H1 (cell line): ENCODE results near the gene SLX9. TPM values are rescaled to one million over a fixed set of nuclear protein-coding genes. Genes with fewer than 3 reads are reported as not detected.

Experiments used
- CTCF ChIA-PET: fragments of 300-600 bp; sonication (Branson Sonifier 250); formaldehyde crosslinking; loops from one replicate; lab custom pipeline; 2021; ENCODE audit not compliant: partially characterized antibody; lab: Charles Lee
- POLR2A ChIA-PET: fragments of 300-600 bp; sonication (Branson Sonifier 250); formaldehyde crosslinking; loops from one replicate; lab custom pipeline; 2021; ENCODE audit warnings: inconsistent platforms; ENCODE audit not compliant: partially characterized antibody; lab: Charles Lee
- DNase-seq, 2 experiments: peaks; one replicate each; pipeline versions ENCODE4 v3.0.0 to v3.0.0-alpha.2; 2010 to 2022; ENCODE audit warnings: low spot score in 2 of 2, low read depth in 1 of 2, mixed read lengths in 1 of 2
- FAIRE-seq: peaks from 2 replicates; lab custom pipeline; 2011; peaks lifted over from hg19 to GRCh38; lab: Jason Lieb, UNC
- H2AFZ ChIP-seq: 2 replicates; pipeline ENCODE4 v1.8.1; 2012; ENCODE audit warnings: low read length, inconsistent platforms
- H2AK5ac ChIP-seq: 2 replicates; pipeline ENCODE4 v1.6.1; 2013; ENCODE audit warnings: low read depth, low read length
- H2BK120ac ChIP-seq: replicated peaks from 2 replicates; pipeline ENCODE3; 2013; ENCODE audit warnings: low read depth, low read length, inconsistent platforms
- H2BK12ac ChIP-seq: 2 replicates; pipeline ENCODE4 v1.6.1; 2013; ENCODE audit warnings: low read depth, low read length
- H2BK15ac ChIP-seq: 2 replicates; pipeline ENCODE4 v1.6.1; 2013; ENCODE audit warnings: low read length
- H2BK20ac ChIP-seq: 2 replicates; pipeline ENCODE4 v1.6.1; 2013; ENCODE audit warnings: low read length
- H2BK5ac ChIP-seq: 2 replicates; pipeline ENCODE4 v1.6.1; 2013; ENCODE audit warnings: low read depth, low read length
- H3K14ac ChIP-seq: 2 replicates; pipeline ENCODE4 v1.6.1; 2013; ENCODE audit warnings: inconsistent platforms; ENCODE audit not compliant: insufficient read length
- H3K18ac ChIP-seq: 2 replicates; pipeline ENCODE4 v1.6.1; 2013; ENCODE audit warnings: low read length; ENCODE audit errors: extremely low read depth
- H3K23ac ChIP-seq: 2 replicates; pipeline ENCODE4 v1.6.1; 2013; ENCODE audit warnings: inconsistent platforms; ENCODE audit not compliant: insufficient read length
- H3K23me2 ChIP-seq: 2 replicates; pipeline ENCODE4 v1.6.1; 2013; ENCODE audit warnings: low read depth, low read length
- H3K27ac ChIP-seq: 2 replicates; pipeline ENCODE4 v1.6.1; 2011; ENCODE audit warnings: low read depth, low read length, inconsistent platforms
- H3K27me3 ChIP-seq, 4 experiments: replicated peaks in 1 of 4; 1 replicate in 1 of 4; 2 replicates in 3 of 4; pipeline versions ENCODE4 v1.6.1 to v1.8.1; 2011 to 2013; ENCODE audit warnings: low read length in 3 of 4, mild to moderate bottlenecking in 3 of 4, inconsistent platforms in 2 of 4, mixed read lengths in 2 of 4, moderate library complexity in 1 of 4; ENCODE audit not compliant: control insufficient read depth in 3 of 4, insufficient read depth in 3 of 4; ENCODE audit errors: extremely low read depth in 1 of 4
- H3K36me3 ChIP-seq, 4 experiments: 2 replicates each; pipeline versions ENCODE4 v1.6.1 to v1.8.1; 2011 to 2013; ENCODE audit warnings: mild to moderate bottlenecking in 4 of 4, low read length in 3 of 4, moderate library complexity in 2 of 4, control low read depth in 1 of 4, inconsistent platforms in 1 of 4; ENCODE audit not compliant: insufficient read depth in 4 of 4, control insufficient read depth in 2 of 4
- H3K4ac ChIP-seq: replicated peaks from 2 replicates; pipeline ENCODE3; 2013; ENCODE audit warnings: low read length, low read depth, mixed read lengths, inconsistent platforms; ENCODE audit not compliant: insufficient read length
- H3K4me1 ChIP-seq, 4 experiments: replicated peaks in 1 of 4; 1 replicate in 1 of 4; 2 replicates in 3 of 4; pipeline versions ENCODE4 v1.6.1 to v1.8.1; 2011 to 2013; ENCODE audit warnings: low read length in 3 of 4, inconsistent platforms in 2 of 4, mixed read lengths in 1 of 4; ENCODE audit not compliant: insufficient read depth in 4 of 4, control insufficient read depth in 3 of 4
- H3K4me2 ChIP-seq, 2 experiments: 2 replicates each; pipeline versions ENCODE4 v1.6.1 to v1.8.1; 2011 to 2013; ENCODE audit warnings: low read depth in 2 of 2, low read length in 2 of 2, control low read depth in 1 of 2, inconsistent platforms in 1 of 2, mild to moderate bottlenecking in 1 of 2; ENCODE audit not compliant: insufficient read depth in 1 of 2
- H3K4me3 ChIP-seq, 4 experiments: fragments of 200-600, 300-600 bp in 1 of 4; sonication (generic), shearing (Covaris generic), sonication (Bioruptor Twin) in 1 of 4; 2 replicates each; pipeline versions ENCODE4 v1.5.1 to v1.8.1; 2011 to 2016; ENCODE audit warnings: low read length in 4 of 4, low read depth in 3 of 4, control low read depth in 2 of 4, inconsistent platforms in 2 of 4, mild to moderate bottlenecking in 2 of 4, mixed read lengths in 1 of 4, moderate library complexity in 1 of 4; ENCODE audit not compliant: insufficient read depth in 2 of 4; ENCODE audit errors: extremely low read depth in 1 of 4
- H3K56ac ChIP-seq: replicated peaks from 2 replicates; pipeline ENCODE3; 2013; ENCODE audit warnings: low read depth, mild to moderate bottlenecking, mixed read lengths, low read length, inconsistent platforms; ENCODE audit not compliant: insufficient read length
- H3K79me1 ChIP-seq: 2 replicates; pipeline ENCODE4 v1.6.1; 2013; ENCODE audit warnings: low read depth, low read length, control low read depth
- H3K79me2 ChIP-seq, 2 experiments: 2 replicates each; pipeline versions ENCODE4 v1.6.1 to v1.8.1; 2012 to 2013; ENCODE audit warnings: low read length in 2 of 2, mild to moderate bottlenecking in 2 of 2, inconsistent platforms in 1 of 2; ENCODE audit not compliant: insufficient read depth in 2 of 2, control insufficient read depth in 1 of 2
- H3K9ac ChIP-seq, 4 experiments: replicated peaks in 1 of 4; 1 replicate in 1 of 4; 2 replicates in 3 of 4; pipeline versions ENCODE4 v1.6.1 to v1.8.1; 2011 to 2013; ENCODE audit warnings: low read depth in 3 of 4, low read length in 3 of 4, control low read depth in 2 of 4, mild to moderate bottlenecking in 2 of 4, moderate library complexity in 2 of 4, inconsistent platforms in 1 of 4; ENCODE audit errors: extremely low read depth in 1 of 4
- H3K9me3 ChIP-seq, 2 experiments: 2 replicates each; pipeline versions ENCODE4 v1.6.1 to v1.8.1; 2012 to 2013; ENCODE audit warnings: mild to moderate bottlenecking in 2 of 2, moderate library complexity in 2 of 2, control low read depth in 1 of 2, inconsistent platforms in 1 of 2, low read depth in 1 of 2, low read length in 1 of 2, mixed read lengths in 1 of 2; ENCODE audit not compliant: insufficient read depth in 2 of 2
- H4K20me1 ChIP-seq, 2 experiments: replicated peaks in 1 of 2; 2 replicates each; pipeline versions ENCODE3 to v1.8.1; 2011 to 2013; ENCODE audit warnings: inconsistent platforms in 2 of 2, low read length in 2 of 2, mild to moderate bottlenecking in 1 of 2; ENCODE audit not compliant: insufficient read depth in 2 of 2, control insufficient read depth in 1 of 2
- H4K5ac ChIP-seq: 2 replicates; pipeline ENCODE4 v1.6.1; 2013; ENCODE audit warnings: low read length, low read depth, mixed read lengths, inconsistent platforms; ENCODE audit not compliant: insufficient read length
- H4K8ac ChIP-seq: 2 replicates; pipeline ENCODE4 v1.8.0; 2013; ENCODE audit warnings: mild to moderate bottlenecking, moderate library complexity, low read length, inconsistent platforms; ENCODE audit not compliant: insufficient read depth; ENCODE audit errors: extremely low read depth
- H4K91ac ChIP-seq: replicated peaks from 2 replicates; pipeline ENCODE3; 2013; ENCODE audit warnings: low read length, mixed read lengths, inconsistent platforms; ENCODE audit not compliant: insufficient read length
- BCL11A ChIP-seq, 2 experiments: IDR thresholded peaks; one replicate each; pipeline ENCODE4 v1.6.1; 2011; ENCODE audit warnings: low read depth in 2 of 2, low read length in 2 of 2, mild to moderate bottlenecking in 2 of 2
- E2F6 ChIP-seq: IDR thresholded peaks from 2 replicates; pipeline ENCODE4 v1.6.1; 2012; ENCODE audit warnings: inconsistent platforms
- KDM4A ChIP-seq: IDR thresholded peaks from one replicate; pipeline ENCODE4 v1.7.1; 2012; ENCODE audit warnings: low read depth, mild to moderate bottlenecking, moderate library complexity, low read length, inconsistent platforms; ENCODE audit not compliant: severe bottlenecking
- MAX ChIP-seq: IDR thresholded peaks from 2 replicates; pipeline ENCODE4 v1.6.1; 2012; ENCODE audit warnings: inconsistent platforms
- RNF2 ChIP-seq: fragments of 200-900, 300-1000 bp; sonication (generic); IDR thresholded peaks from 2 replicates; pipeline ENCODE4 v1.7.1; 2016; ENCODE audit warnings: borderline replicate concordance, low read depth, mild to moderate bottlenecking, antibody characterized with exemption, low read length; ENCODE audit not compliant: poor library complexity, severe bottlenecking; ENCODE audit errors: missing control alignments
- SAP30 ChIP-seq: fragments of 300-600 bp; sonication (generic); IDR thresholded peaks from 2 replicates; pipeline ENCODE4 v1.7.1; 2012; ENCODE audit warnings: low read length, moderate library complexity, mild to moderate bottlenecking, inconsistent platforms; ENCODE audit not compliant: insufficient read depth, insufficient replicate concordance
- SUZ12 ChIP-seq: fragments of 200-600 bp; sonication (generic); IDR thresholded peaks from 2 replicates; pipeline ENCODE4 v1.6.1; 2012; ENCODE audit warnings: mild to moderate bottlenecking, inconsistent platforms, low read length, moderate library complexity, mixed read lengths
- TAF1 ChIP-seq: IDR thresholded peaks from 2 replicates; pipeline ENCODE4 v1.6.1; 2011; ENCODE audit warnings: mild to moderate bottlenecking, low read depth, low read length
- USF2 ChIP-seq: IDR thresholded peaks from 2 replicates; pipeline ENCODE4 v1.6.1; 2011; ENCODE audit warnings: low read length, improper control_type of control experiment
- WGBS, 2 experiments: shearing (Covaris generic) in 1 of 2; methylation state at CpG; one replicate each; pipeline versions ENCODE4 v1.1.6 to v1.1.7; 2013 to 2015; ENCODE audit warnings: low lambda C conversion rate in 2 of 2, mixed read lengths in 2 of 2, inconsistent platforms in 1 of 2, low coverage in 1 of 2, missing lambda C conversion rate in 1 of 2; ENCODE audit not compliant: insufficient replicate concordance in 2 of 2, insufficient coverage in 1 of 2, insufficient read length in 1 of 2; ENCODE audit errors: extremely low coverage in 1 of 2, missing lambda C conversion rate in 1 of 2; 5-methylcytosine and 5-hydroxymethylcytosine counted together
- polyA plus RNA-seq, 7 experiments: library from polyadenylated mRNA; depleted of rRNA in 3 of 7; stranded (reverse) in 5 of 7; unstranded in 2 of 7; fragments of >200 nt in 5 of 7; fragments of 200-250 nt in 2 of 7; gene quantifications; 1 replicate in 5 of 7; 2 replicates in 1 of 7; 4 replicates in 1 of 7; pipeline versions ENCODE4 v1.2.1 to v1.2.3, GENCODE V29; 2011 to 2013; ENCODE audit warnings: missing spikeins in 2 of 7, mixed read lengths in 2 of 7
- total RNA-seq: library from RNA; stranded (reverse); fragmentation: NEBNext Ultra II Directional; extraction: Animal tissue kit (Norgen Biotek cat#: 25700); gene quantifications from 2 replicates; pipeline ENCODE4 v1.2.1, GENCODE V29; 2021

SLX9 gene
- total and polyA plus RNA-seq, 2 of the 8 experiments (the other 6 are each of a cell fraction or from before 2014, with no cell fraction given), result 17.7 to 57.3 TPM

- H3K18ac ChIP-seq, result no peak overlapping the region
- H2BK15ac ChIP-seq, result no peak overlapping the region
- no peak overlapping the region for H2BK5ac ChIP-seq
- H2BK20ac ChIP-seq, result no peak overlapping the region
- H2AK5ac ChIP-seq, result no peak overlapping the region; the same call in 1 of the 2 replicates
- no peak overlapping the region for H3K56ac ChIP-seq
- no peak overlapping the region for H2AFZ ChIP-seq
- H3K23me2 ChIP-seq, result peaks cover 6% of the 10 kb centered on the region; the same call in 1 of the 2 replicates
- FAIRE-seq (no peak), DNase-seq (no peak)
- H3K36me3 ChIP-seq, result no peaks in the 10 kb centered on the region; a peak in 1 of 8 replicates
- no peak overlapping the region for H2BK120ac ChIP-seq
- H3K4ac ChIP-seq, result no peak overlapping the region
- H3K23ac ChIP-seq, result no peak overlapping the region
- no peak overlapping the region for H4K5ac ChIP-seq
- H3K27ac ChIP-seq, result no peak overlapping the region
- no peaks in the 10 kb centered on the region for H3K79me1 ChIP-seq
- no peak overlapping the region for H3K9ac ChIP-seq
- H3K9me3 ChIP-seq, result no peaks in the 10 kb centered on the region; a peak in 1 of 4 replicates
- peaks cover 0 to 2% (median 0%) of the 10 kb centered on the region in 4 experiments; a peak in 1 of 7 replicates for H3K27me3 ChIP-seq
- no peak overlapping the region for H3K4me3 ChIP-seq
- no peak overlapping the region for H4K91ac ChIP-seq
- 94% methylated on average over 26 of the region's 27 CpGs; no CpG with 5 or more reads in 1 of the 2 experiments for WGBS, 2 experiments
- no peak overlapping the region for H3K4me2 ChIP-seq
- POLR2A ChIA-PET, result no interaction called here
- no peak overlapping the region for H3K14ac ChIP-seq
- peaks cover 0 to 11% of the 10 kb centered on the region in 2 experiments for H4K20me1 ChIP-seq
- no peaks in the 10 kb centered on the region for H3K79me2 ChIP-seq
- H3K4me1 ChIP-seq, result peaks cover 0 to 4% (median 2%) of the 10 kb centered on the region in 4 experiments; a peak in 2 of 7 replicates
- CTCF ChIA-PET, result interaction anchor here (0.9 to 1.3 kb wide), 3 partner anchors 9 to 48 kb away, joined by 3 to 9 read pairs (median 3); no protein-coding TSS in a partner anchor
- no peak overlapping the region for H2BK12ac ChIP-seq
- no peak overlapping the region for H4K8ac ChIP-seq
- TF ChIP-seq USF2 (no peak), BCL11A (IDR thresholded peaks at IDR 0.05; ENCODE audit: low read depth in 2 of 2, low read length in 2 of 2) (no peak), MAX (no peak), TAF1 (no peak), RNF2 (no peak), E2F6 (no peak), KDM4A (no peak), SAP30 (no peak), SUZ12 (no peak)
These were observed 38.3 kb upstream of the SLX9 start for GRCh38 chr21:44901391-44902074.
